Peyer's patch (tissue), 4 donors: Measurements from ENCODE around the gene DRAM1.

Source experiments
- POLR2A ChIP-seq, 2 donors: fragments of 450-650 bp; IDR thresholded peaks; one replicate each; pipeline ENCODE4 v1.5.1; 2017; ENCODE audit warnings: antibody characterized with exemption in 2 of 2, mild to moderate bottlenecking in 2 of 2, moderate library complexity in 2 of 2
- TF ChIP-seq, protein P1 (sequence below), 6 experiments: fragments of 450-650 bp in 4 of 6; fragments of 200-600 bp in 2 of 6; sonication (generic) in 1 of 6; IDR thresholded peaks; one replicate each; pipeline ENCODE4 v1.5.1; 2017 to 2019; ENCODE audit warnings: antibody characterized with exemption in 6 of 6, mild to moderate bottlenecking in 3 of 6, moderate library complexity in 1 of 6

DNA sequence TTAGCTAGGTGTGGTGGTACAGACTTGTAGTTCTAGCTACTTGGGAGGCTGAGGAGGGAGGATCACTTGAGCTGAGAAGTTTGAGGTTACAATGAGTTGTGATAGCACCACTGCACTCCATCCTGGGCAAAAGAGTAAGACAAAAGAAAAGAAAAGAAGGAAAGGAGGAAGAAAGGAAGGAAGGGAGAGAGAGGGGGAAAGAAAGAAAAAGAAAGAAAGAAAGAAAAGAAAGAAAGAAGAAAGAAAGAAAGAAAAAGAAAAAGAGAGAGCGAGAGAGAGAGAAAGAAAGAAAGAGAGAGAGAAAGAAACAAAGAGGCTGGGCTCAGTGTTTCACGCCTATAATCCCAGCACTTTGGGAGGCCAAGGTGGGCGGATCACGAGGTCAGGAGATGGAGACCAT is 36.3 kb upstream of the DRAM1 start:
- TF ChIP-seq, protein P1, sequence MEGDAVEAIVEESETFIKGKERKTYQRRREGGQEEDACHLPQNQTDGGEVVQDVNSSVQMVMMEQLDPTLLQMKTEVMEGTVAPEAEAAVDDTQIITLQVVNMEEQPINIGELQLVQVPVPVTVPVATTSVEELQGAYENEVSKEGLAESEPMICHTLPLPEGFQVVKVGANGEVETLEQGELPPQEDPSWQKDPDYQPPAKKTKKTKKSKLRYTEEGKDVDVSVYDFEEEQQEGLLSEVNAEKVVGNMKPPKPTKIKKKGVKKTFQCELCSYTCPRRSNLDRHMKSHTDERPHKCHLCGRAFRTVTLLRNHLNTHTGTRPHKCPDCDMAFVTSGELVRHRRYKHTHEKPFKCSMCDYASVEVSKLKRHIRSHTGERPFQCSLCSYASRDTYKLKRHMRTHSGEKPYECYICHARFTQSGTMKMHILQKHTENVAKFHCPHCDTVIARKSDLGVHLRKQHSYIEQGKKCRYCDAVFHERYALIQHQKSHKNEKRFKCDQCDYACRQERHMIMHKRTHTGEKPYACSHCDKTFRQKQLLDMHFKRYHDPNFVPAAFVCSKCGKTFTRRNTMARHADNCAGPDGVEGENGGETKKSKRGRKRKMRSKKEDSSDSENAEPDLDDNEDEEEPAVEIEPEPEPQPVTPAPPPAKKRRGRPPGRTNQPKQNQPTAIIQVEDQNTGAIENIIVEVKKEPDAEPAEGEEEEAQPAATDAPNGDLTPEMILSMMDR (IDR thresholded peaks at IDR 0.05): no peak
- TF ChIP-seq POLR2A (IDR thresholded peaks at IDR 0.05): no peak
